GM19324 (cell line): ENCODE measurements around the gene LAMTOR4.
A peak's percentile ranks its signal among the peaks of the same experiment; 100 is the strongest.
"Not testable (repeated sequence)": the region's sequence is repeated elsewhere in the genome, so short reads cannot be mapped to it uniquely, and the experiment has no call there.

ENCODE experiments used
- ATAC-seq: cut with Tn5 transposase; IDR thresholded peaks from one replicate; pipeline ENCODE4 v1.9.1; 2021; ENCODE audit warnings: mild to moderate bottlenecking, moderate library complexity; ENCODE audit not compliant: unreplicated experiment, low FRiP score

Gene LAMTOR4

DNA sequence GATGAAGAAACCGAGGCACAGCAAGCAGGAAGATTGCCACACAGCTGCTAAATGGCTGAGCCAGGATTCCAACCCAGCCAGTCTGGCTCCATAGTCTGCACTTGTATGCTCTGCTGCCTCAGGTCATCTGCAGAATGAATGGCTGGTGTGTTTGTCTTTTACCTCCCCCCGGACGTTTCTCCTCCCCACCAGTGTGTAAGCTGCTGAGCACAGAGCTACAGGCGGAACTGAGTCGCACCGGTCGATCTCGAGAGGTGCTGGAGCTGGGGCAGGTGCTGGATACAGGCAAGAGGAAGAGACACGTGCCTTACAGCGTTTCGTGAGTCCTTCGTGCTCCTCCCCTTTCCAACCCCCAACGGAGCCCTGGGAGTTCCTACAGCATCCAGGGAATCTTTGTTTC, 26.7 kb upstream of the LAMTOR4 start:
- no peak for ATAC-seq

DNA sequence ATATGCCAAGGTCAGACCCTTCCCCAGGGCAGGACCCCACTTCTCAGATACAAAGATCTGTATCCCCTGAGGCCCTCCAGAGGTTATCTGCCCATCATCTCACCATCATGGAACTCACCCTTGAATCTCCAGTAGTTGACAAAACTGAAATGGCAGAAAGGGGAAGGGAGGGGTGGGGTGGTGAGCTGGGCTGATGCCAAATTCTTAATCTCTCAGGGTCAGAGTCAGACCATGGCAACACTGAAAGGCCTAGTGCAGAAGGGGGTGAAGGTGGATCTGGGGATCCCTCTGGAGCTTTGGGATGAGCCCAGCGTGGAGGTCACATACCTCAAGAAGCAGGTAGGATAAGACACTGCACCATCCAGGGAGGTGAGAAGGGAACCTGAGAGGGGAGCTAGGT, 26.1 kb upstream of the LAMTOR4 start:
- no peak for ATAC-seq

DNA sequence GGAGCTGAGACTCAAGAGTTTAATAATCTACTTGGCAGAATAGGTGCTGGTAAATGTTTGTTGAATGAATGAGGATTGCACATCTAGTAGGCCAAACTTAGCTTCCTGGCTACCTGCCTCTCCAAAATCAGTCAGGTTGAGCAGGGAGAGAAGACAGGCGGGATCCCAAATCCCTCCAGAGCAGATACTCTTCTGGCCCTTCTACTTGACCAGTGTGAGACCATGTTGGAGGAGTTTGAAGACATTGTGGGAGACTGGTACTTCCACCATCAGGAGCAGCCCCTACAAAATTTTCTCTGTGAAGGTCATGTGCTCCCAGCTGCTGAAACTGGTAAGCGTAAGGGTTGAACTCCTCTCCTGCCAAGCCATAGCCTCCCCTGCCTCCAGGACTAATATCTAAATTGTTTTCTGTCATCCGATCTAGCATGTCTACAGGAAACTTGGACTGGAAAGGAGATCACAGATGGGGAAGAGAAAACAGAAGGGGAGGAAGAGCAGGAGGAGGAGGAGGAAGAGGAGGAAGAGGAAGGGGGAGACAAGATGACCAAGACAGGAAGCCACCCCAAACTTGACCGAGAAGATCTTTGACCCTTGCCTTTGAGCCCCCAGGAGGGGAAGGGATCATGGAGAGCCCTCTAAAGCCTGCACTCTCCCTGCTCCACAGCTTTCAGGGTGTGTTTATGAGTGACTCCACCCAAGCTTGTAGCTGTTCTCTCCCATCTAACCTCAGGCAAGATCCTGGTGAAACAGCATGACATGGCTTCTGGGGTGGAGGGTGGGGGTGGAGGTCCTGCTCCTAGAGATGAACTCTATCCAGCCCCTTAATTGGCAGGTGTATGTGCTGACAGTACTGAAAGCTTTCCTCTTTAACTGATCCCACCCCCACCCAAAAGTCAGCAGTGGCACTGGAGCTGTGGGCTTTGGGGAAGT, 24.2 kb upstream of the LAMTOR4 start:
- no peak for ATAC-seq

DNA sequence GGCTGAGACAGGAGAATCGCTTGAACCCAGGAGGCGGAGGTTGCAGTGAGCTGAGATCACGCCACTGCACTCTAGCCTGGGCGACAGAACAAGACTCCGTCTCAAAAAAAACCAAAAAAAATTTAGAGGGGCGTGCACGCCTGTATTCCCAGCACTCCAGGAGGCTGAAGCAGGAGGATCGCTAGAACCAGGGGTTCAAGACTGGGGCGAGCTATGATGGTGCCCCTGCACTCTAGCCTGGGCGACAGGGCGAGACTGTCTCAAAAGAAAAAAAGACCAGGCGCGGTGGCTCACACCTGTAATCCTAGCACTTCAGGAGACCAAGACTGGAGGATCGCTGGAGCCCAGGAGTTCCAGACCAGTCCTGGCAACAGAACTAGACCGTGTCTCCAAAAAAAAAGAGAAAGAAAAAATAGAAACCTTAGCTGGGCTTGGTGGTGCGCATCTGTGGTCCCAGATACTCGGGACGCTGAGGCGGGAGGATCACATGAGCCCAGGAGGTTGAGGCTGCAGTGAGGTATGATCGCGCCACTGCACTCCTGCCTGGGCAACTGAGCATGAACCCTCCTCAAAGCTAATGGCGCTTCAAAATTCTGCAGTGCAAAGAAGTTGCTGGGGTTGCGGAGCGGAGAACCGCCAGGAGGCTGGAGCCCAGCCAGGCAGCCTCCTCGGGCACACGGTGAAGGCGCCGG, 22.3 kb upstream of the LAMTOR4 start:
- peak; percentile 24 for ATAC-seq

DNA sequence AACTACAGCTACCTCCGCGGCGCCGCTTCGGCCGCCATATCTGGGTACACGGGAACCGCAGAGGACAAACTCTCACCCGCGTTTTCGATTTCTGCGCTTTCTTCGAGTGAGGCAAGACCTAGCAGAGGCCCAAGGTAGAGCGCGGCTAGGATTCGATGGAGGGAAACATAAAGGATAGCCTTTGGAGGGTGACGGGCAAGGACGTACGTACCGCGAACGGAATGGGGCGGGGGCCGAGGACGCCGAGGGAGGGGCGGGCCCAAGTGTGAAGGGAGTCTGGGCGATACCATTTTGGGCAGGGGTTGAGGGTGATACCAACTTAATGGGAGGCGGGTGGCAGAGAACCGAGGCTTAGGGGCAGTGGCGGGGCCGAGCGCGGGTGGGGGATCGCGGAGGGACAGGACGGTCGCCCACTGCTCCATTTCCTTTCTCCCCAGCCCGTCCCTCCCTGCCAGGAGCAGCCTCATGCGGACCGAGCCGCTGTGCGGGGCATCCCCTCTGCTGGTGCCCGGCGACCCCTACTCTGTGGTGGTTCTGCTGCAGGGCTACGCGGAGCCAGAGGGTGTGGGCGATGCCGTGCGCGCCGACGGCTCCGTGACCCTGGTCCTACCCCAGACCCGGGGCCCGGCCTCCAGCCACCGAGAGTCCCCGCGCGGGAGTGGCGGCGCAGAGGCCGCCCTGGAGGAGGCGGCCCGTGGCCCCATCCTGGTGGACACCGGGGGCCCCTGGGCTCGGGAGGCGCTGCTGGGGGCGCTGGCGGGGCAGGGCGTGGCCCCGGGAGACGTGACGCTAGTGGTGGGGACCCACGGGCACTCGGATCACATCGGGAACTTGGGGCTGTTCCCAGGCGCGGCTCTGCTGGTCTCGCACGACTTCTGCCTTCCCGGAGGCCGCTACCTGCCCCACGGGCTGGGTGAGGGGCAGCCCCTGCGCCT, 21.5 kb upstream of the LAMTOR4 start, which contains the start of gene MBLAC1:
Gene MBLAC1, plus strand, starts transcription at position 37 of the 935 bp plus-strand sequence. Its CDS starts 429 bp downstream, at position 466.
- ATAC-seq, result peak; percentile 62

DNA sequence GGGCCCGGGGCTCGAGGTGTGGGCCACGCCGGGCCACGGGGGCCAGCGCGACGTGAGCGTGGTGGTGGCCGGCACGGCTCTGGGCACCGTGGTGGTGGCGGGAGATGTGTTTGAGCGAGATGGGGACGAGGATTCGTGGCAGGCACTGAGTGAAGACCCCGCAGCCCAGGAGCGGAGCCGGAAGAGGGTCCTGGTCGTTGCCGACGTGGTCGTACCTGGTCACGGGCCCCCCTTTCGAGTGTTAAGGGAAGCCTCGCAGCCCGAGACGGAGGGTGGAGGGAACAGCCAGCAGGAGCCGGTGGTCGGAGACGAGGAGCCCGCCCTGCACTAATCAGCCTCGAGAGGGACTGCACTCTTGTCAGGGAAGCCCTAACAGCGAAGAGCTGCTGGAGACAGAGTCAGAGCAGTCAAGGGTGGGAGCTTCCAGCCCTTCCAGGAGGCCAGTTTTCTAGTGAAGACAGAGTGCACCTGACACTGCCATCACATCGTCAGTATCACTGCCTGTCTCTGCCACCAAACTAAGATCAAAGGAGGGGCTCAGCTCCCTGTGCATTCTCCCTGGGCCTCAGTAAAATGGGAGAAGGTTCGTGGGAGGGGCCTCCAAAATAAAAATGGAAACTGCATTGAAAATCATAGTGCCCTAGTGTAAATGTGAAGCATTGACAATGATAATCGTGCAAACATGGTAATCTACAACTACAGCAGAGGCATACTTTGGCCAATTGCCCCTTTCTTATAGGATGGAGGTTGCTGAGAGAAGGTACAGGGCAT, 20.7 kb upstream of the LAMTOR4 start:
- ATAC-seq, result no peak

DNA sequence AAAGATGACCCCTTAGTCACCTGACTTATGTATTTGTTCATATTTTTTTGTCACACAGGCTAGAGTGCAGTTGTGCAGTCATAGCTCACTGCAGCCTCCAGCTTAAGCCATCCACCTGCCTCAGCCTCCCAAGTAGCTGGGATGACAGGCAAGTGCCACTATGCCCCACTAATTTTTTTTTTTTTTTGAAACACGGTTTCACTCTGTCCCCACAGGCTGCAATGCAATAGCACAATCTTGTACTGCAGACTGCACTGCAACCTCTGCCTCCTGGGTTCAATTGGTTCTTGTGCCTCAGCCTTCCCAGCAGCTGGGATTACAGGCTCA, 20.1 kb upstream of the LAMTOR4 start:
- no peak for ATAC-seq

DNA sequence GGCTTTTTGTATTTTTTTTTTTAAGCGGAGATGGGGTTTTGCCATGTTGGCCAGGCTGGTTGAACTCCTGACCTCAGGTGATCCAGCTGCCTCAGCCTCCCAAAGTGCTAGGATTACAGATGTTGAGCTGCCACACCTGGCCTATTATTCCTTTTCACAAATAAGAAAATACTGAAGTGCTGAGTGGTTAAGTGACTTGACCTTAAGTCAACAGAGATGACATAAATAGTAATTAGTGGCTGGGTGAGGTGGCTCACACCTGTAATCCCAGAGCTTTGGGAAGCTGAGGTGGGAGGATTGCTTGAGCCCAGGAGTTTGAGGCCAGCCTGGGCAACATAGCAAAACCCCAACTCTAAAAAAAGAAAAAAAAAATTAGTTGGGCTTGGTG, 18.5 kb upstream of the LAMTOR4 start:
- ATAC-seq, result not testable (repeated sequence)

DNA sequence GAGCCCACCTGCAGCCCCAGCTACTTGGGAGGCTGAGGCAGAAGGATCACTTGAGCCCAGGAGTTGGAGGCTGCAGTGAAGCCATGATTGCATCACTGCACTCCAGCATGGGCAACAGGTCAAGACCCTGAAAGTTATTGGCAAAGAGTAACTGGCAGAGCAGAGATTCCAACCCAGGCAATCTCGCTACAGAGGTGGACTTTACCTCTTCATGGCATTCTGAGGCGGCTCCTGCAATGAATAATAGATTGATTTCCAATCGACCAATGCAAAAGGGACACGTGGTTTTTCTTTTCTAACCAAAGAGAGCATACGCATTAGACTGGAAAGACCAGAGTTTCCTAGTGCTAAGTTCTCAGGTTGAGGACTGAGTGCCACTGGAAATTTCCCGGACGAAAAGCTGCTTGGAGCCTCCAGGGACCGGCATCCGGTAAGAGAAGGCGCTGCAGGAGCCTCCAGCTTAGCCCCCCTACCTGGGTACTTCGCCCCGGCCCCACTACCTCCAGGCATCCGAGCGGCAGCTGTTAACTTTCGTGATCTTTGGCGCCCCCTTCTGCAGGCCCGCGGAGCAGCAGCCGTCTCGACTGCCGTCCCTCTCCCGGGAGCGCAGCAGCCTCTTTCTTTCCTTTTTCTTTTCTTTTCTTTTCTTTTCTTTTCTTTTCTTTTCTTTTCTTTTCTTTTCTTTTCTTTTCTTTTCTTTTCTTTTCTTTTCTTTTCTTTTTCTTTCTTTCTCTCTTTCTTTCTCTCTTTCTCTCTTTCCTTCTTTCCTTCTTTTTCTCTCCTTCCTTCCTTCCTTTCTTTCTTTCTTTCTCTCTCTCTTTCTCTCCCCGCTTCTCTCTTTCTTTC, 17.9 kb upstream of the LAMTOR4 start:
- no peak for ATAC-seq

DNA sequence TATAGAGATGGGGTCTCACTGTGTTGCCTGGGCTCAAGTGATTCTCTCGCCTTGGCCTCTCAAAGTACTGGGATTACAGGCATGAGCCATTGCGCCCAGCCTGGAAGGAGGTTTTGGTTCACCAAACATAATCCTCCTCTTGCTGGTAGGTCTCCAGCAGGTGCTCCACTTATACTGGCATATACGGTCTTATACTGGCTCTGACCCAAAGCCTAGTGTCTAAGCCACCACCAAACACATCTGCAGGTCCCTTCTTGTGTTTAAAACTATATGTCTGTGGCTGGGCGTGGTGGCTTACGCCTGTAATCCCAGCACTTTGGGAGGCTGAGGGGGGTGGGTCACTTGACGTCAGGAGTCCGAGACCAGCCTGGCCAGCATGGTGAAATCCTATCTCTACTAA, 16.6 kb upstream of the LAMTOR4 start:
- no peak for ATAC-seq

DNA sequence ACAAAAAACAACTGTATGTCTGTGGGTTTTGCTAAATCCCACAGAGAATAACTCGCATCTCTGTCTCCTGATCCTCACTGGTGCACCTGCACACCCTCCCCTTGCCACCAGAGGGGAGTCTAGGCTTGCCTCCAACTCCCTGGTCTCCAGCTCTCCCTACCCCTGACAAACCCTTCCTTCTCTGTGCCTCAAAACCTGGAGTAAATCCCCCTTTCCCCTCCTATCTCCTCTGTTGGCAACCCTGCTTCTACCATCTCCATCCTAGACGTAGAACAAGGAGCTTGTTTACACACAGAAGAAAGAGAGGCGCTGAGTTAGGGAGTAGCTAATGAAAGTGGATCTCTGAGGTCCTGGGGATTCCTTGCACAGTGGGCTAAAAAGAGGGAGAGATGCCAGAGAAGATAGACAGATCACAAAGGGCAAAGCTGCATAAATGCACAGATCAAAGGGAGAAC, 16.0 kb upstream of the LAMTOR4 start:
- ATAC-seq, result peak; percentile 54

DNA sequence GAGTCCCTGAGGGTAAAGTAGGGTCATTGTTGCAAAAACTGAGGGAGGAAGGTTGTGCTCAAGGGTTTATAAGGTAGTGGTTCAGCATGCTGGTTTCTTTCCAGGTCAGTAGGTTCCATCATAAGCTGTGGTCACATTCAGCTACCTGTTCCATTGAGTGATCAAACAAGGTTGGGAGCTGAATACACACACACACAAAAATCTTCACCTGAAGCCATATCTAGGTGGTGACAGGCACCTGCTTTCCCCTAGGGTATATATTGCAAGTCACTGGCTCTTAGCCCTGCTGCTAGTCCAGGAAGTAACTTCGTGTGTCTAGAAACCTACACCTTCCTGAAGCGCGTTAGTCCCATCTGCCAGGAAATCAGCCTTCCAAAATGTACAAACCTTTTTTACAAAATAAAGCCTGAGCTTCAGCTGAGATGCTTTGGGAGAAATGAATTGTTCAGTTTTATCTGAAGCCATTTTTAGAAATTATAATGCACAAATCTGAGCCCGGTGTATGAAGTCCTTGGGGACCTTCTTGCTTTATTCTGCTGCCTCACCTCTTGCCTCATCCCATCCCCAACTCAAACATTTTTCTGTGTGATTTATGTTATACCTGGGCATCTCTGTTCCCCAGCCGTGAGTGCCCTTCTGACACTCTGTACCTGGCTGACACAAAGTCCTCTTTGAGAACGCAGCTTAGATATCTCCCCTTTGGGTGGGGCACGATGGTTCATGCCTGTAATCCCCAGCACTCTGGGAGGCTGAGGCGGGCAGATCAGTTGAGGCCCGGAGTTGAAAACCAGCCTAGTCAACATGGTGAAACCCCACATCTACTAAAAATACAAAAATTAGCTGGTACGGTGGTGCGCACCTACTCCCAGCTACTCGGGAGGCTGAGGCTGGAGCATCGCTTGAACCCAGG, 10.6 kb upstream of the LAMTOR4 start:
- no peak for ATAC-seq

DNA sequence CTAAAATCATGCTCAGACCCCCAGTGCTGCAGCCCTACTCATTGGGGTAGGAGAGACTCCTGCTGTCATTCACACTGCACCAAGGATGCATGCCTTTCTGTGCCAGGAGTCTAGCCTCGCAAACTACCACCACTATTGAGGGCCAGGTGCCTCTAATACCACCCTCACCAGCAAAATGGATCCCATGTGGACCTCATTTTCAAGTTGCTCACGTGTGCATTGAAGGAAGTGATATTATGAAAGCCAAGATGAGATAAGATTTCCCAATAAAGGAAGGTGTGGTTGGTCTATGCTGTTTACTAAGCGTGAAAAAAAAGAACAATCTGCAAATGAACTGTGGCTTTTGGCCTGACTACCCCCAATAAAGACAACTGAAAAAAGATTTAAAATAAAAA, 7.2 kb upstream of the LAMTOR4 start:
- ATAC-seq, result no peak

DNA sequence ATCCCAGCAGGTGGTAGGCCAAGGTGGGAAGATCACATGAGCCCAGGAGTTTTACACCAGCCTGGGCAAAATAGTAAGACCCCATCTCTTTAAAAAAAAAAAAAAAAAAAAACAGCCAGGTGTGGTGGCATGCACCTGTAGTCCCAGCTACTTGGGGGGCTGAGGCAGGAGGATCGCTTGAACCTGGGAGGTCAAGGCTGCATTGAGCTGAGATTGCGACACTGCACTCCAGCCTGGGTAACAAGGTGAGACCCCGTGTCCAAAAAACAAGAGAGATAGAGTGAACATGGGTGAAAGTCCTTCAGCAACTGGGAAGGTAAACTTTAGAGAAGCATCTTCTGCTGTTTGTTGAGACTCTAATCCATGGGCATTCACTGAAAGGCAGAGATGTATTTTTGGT, 6.3 kb upstream of the LAMTOR4 start:
- ATAC-seq, result no peak

DNA sequence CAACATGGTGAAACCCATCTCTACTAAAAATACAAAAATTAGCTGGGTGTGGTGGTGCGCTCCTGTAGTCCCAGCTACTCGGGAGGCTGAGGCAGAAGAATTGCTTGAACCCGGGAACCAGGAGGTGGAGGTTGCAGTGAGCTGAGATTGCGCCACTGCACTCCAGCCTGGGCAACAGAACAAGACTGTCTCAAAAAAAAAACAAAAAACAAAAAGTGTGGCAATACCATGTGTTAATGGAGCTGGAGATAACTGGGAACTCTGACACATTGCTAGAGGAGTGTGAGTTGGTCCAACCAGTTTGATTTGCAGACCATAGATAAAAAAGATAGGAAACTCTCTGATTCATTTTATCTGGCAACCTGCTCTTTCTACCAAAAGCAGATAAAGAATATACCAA, 2.4 kb upstream of the LAMTOR4 start:
- ATAC-seq, result not testable (repeated sequence)

DNA sequence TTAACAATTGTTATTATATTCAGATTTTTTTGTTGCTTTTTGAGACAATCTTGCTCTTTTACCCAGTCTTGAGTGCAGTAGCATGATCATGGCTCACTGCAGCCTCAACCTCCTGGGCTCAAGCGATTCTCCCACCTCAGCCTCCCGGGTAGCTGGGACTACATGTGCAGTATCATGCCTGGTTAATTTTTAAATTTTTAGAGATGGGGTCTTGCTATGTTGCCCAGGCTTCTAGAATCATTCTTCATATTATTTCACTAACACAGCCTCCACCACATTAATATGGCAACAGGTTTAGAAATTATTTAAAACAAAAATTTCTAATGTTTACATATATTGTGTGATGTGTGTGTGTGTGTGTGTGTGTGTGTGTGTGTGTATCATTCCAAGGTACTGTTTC, 1.4 kb upstream of the LAMTOR4 start:
- ATAC-seq, result no peak

DNA sequence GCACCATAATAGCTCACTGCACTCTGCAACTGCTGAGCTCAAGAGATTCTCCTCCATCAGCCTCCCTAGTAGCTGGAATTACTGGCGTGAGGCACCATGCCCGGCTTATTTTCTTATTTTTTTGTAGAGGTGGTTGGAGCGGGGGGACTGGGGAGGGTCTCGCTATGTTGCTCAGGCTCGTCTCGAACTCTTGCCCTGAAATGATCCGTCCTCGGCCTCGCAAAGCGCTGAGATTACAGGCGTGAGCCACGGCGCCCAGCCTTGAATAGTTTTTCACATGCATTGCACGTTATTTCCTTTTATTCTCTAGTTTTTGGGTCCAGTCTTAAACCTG, 526 bp upstream of the LAMTOR4 start:
- no peak for ATAC-seq

DNA sequence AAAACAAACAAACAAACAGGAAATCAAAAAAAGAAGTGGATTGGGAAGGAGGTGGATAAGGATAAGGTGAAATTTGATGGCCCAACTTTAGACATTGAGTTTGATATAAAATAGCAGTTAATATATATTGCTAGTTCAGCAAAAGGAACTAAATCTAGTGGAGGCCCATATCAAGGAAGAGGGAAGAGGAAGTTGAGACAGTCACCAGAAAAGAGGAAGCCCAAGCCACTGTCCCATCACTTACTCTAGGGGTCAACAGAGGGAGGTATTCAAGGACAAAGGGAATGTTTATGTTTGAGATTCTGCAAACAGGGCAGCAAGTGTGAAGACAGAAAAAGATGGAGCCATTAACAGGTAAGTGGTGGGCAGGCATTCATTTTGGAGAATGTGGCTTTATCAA, 3.7 kb downstream of the LAMTOR4 start:
- no peak for ATAC-seq
